Gastrocnemius medialis (tissue), 4 donors: Measurements from ENCODE around the gene TM9SF1. TPM values are rescaled to one million over a fixed set of nuclear protein-coding genes. Genes with fewer than 3 reads are reported as not detected.
A peak's percentile ranks its signal among the peaks of the same experiment; 100 is the strongest.

Experiments used
- ATAC-seq, 2 donors: fragments of 150-250 bp; one replicate each; pipeline ENCODE4 v1.9.1; 2016
- DNase-seq, 2 donors: peaks; one replicate each; pipeline ENCODE4 v3.0.0-alpha.2; 2019
- H3K27ac ChIP-seq, 4 donors: fragments of 200-600 bp; sonication (generic); 1 replicate in 1 of 4; 2 replicates in 3 of 4; pipeline ENCODE4 v1.5.1; 2016 to 2018; ENCODE audit warnings: mild to moderate bottlenecking in 2 of 4, moderate library complexity in 1 of 4
- H3K27me3 ChIP-seq, 3 donors: fragments of 200-600 bp; sonication (generic) in 2 of 3; 1 replicate in 1 of 3; 2 replicates in 2 of 3; pipeline versions ENCODE4 v1.5.1 to v1.6.0; 2016 to 2019; ENCODE audit warnings: mild to moderate bottlenecking in 1 of 3, moderate library complexity in 1 of 3
- H3K36me3 ChIP-seq, 2 donors: fragments of 200-600 bp; sonication (generic) in 1 of 2; one replicate each; pipeline ENCODE4 v1.5.1; 2017 to 2018
- H3K4me1 ChIP-seq, 2 donors: fragments of 200-600 bp; sonication (generic) in 1 of 2; one replicate each; pipeline ENCODE4 v1.5.1; 2016 to 2017; ENCODE audit warnings: mild to moderate bottlenecking in 2 of 2
- H3K4me3 ChIP-seq, 4 donors: fragments of 200-600 bp; sonication (generic) in 3 of 4; 1 replicate in 1 of 4; 2 replicates in 3 of 4; pipeline ENCODE4 v1.5.1; 2016 to 2019; ENCODE audit warnings: mild to moderate bottlenecking in 2 of 4
- H3K9me3 ChIP-seq, 3 donors: fragments of 200-600 bp; sonication (generic) in 2 of 3; 1 replicate in 1 of 3; 2 replicates in 2 of 3; pipeline ENCODE4 v1.5.1; 2016 to 2019
- CTCF ChIP-seq, 5 experiments: fragments of 450-650 bp in 3 of 5; fragments of 200-600 bp in 2 of 5; sonication (generic) in 2 of 5; IDR thresholded peaks in 4 of 5; conservative IDR thresholded peaks in 1 of 5; 1 replicate in 4 of 5; 2 replicates in 1 of 5; pipeline ENCODE4 v1.5.1; 2016 to 2019; ENCODE audit warnings: antibody characterized with exemption in 5 of 5, mild to moderate bottlenecking in 3 of 5, moderate library complexity in 3 of 5
- POLR2A ChIP-seq, 2 donors: fragments of 450-650 bp; IDR thresholded peaks; one replicate each; pipeline ENCODE4 v1.6.1; 2017; ENCODE audit warnings: antibody characterized with exemption in 2 of 2, mild to moderate bottlenecking in 2 of 2, moderate library complexity in 2 of 2
- in situ Hi-C, 4 donors: fragments of 200-750 bp; cut with MboI; loops; one replicate each; pipeline versions ENCODE4 v1.15.0 to v1.8.0; 2017; ENCODE audit warnings: low sequenced_read_pairs in 4 of 4
- intact Hi-C: fragments of 100-400 bp; cut with DNase I; formaldehyde crosslinking; loops from one replicate; pipeline ENCODE4 v1.15.1; 2023; ENCODE audit warnings: low total_unique reads
- total RNA-seq, 4 donors: library from RNA; depleted of rRNA; stranded (reverse); fragments of >200 nt; gene quantifications; one replicate each; pipeline versions ENCODE4 v1.1.0 to v1.2.3, GENCODE V29; 2016

TM9SF1 gene
- total RNA-seq, 4 donors from 2014 or later: 31.4 to 46.4 (median 36.7) TPM

- ATAC-seq (no peak), DNase-seq (no peak)
- no peaks in the 10 kb centered on the region for H3K9me3 ChIP-seq
- peaks cover 0 to 52% of the 10 kb centered on the region in 2 donors for H3K36me3 ChIP-seq
- peak overlapping the region in 3 of 4 donors; percentile 8 to 50 (median 35) for H3K27ac ChIP-seq
- H3K4me1 ChIP-seq: peaks cover 53 to 66% of the 10 kb centered on the region in 2 donors
- intact Hi-C loops: no loop called here
- TF ChIP-seq POLR2A (IDR thresholded peaks at IDR 0.05): no peak
- TF ChIP-seq CTCF (IDR thresholded peaks at IDR 0.05 in 4 of 5, conservative IDR thresholded peaks at IDR 0.05 in 1 of 5): no peak
- no peaks in the 10 kb centered on the region for H3K27me3 ChIP-seq
- H3K4me3 ChIP-seq: no peak overlapping the region
- in situ Hi-C loops: loop anchor here in 3 of 4 donors (10.0 to 25.0 kb wide), 2 partner anchors 198 to 200 kb away; partner anchors contain the start of genes CBLN3 (in 1 of the 3), KHNYN (in 1 of the 3) and SDR39U1 (in 1 of the 3)
Observed at GRCh38 chr14:24236689-24237462, 41.6 kb upstream of the TM9SF1 start.

DNA sequence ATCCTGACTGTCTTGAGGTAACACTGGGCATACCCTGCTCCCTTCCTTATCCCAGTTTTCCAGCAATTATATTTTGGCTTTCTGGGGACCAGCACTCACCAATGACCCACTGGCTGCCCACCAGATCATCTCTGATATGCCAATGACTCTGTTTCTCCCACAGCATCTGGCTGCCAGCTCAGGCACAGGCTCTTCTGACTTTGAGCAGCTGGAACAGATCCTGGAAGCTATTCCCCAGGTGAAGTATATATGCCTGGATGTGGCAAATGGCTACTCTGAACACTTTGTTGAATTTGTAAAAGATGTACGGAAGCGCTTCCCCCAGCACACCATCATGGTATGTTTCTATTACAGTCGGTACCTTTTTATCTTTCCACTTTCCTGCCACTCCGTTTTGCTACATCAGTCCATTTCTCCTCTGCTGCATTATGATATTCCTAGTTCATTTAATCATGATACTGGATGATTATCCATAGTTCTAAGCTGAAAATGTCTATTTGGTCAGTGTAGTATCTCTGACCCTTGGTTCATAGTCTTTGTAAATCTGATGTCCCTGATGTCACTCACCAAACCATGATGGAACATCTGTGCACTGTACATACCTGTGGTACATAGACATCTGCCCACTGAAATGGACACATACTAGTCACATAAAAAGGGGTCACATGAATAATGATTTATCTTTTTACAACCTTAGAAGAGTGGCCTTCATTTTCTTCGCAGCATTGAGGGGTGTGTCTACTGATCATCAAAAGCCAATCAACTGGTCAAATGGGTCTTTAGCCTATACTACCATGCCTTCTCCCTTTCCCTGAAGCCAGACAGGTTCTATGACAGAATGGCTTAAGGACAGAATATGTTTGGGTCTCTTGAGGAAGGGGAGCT is 40.8 kb upstream of the TM9SF1 start:
- in situ Hi-C loops: loop anchor here in 3 of 4 donors (10.0 to 25.0 kb wide), 2 partner anchors 199 to 201 kb away; partner anchors contain the start of genes CBLN3 (in 1 of the 3), KHNYN (in 1 of the 3) and SDR39U1 (in 1 of the 3)
- no peak for ATAC-seq
- Histone ChIP-seq H3K9me3 (no peaks in the 10 kb centered on the region), H3K27me3 (no peaks in the 10 kb centered on the region), H3K4me1 (peaks cover 52 to 64% of the 10 kb centered on the region in 2 donors), H3K4me3 (no peak overlapping the region), H3K36me3 (peaks cover 0 to 51% of the 10 kb centered on the region in 2 donors), H3K27ac (peak overlapping the region in 2 of 4 donors; percentile 5 to 50)
- DNase-seq: no peak
- no peak for TF ChIP-seq POLR2A (IDR thresholded peaks at IDR 0.05)
- intact Hi-C loops: no loop called here

- no peak for ATAC-seq
- H3K4me1 ChIP-seq: peaks cover 40 to 53% of the 10 kb centered on the region in 2 donors
- TF ChIP-seq CTCF (IDR thresholded peaks at IDR 0.05 in 4 of 5, conservative IDR thresholded peaks at IDR 0.05 in 1 of 5): no peak
- TF ChIP-seq POLR2A (IDR thresholded peaks at IDR 0.05): no peak
Observed at GRCh38 chr14:24234095-24235005, 39.1 kb upstream of the TM9SF1 start.

GRCh38 chr14:24233538-24233866 is 38.3 kb upstream of the TM9SF1 start:
- Histone ChIP-seq H3K4me3 (peak overlapping the region; percentile 71 to 91 (median 86)), H3K36me3 (peaks cover 0 to 26% of the 10 kb centered on the region in 2 donors), H3K27ac (peak overlapping the region; percentile 85 to 96 (median 92)), H3K4me1 (peaks cover 40 to 53% of the 10 kb centered on the region in 2 donors), H3K27me3 (no peaks in the 10 kb centered on the region), H3K9me3 (no peaks in the 10 kb centered on the region)
- in situ Hi-C loops: loop anchor here in 3 of 4 donors (10.0 to 25.0 kb wide), 2 partner anchors 201 to 204 kb away; partner anchors contain the start of genes CBLN3 (in 1 of the 3), KHNYN (in 1 of the 3) and SDR39U1 (in 1 of the 3)
- no peak for TF ChIP-seq POLR2A (IDR thresholded peaks at IDR 0.05)
- TF ChIP-seq CTCF (IDR thresholded peaks at IDR 0.05 in 4 of 5, conservative IDR thresholded peaks at IDR 0.05 in 1 of 5): no peak
- intact Hi-C loops: loop anchor here (2.0 kb wide), 1 partner anchor 87 kb away; the partner anchor contains the start of genes PSME2 and RNF31
- DNase-seq (no peak), ATAC-seq (no peak)

More at GRCh38 chr14:24234095-24235005, 39.1 kb upstream of the TM9SF1 start:
- intact Hi-C loops: no loop called here
- no peak for DNase-seq
- Histone ChIP-seq H3K9me3 (no peaks in the 10 kb centered on the region), H3K27ac (peak overlapping the region in 1 of 4 donors; percentile 53), H3K4me3 (no peak overlapping the region), H3K27me3 (no peaks in the 10 kb centered on the region), H3K36me3 (peaks cover 0 to 34% of the 10 kb centered on the region in 2 donors)
- in situ Hi-C loops: loop anchor here in 3 of 4 donors (10.0 to 25.0 kb wide), 2 partner anchors 200 to 203 kb away; partner anchors contain the start of genes CBLN3 (in 1 of the 3), KHNYN (in 1 of the 3) and SDR39U1 (in 1 of the 3)
